HG03159 (cell line): ENCODE results near the gene C2orf74.
A peak's percentile ranks its signal among the peaks of the same experiment; 100 is the strongest.
"Not testable (repeated sequence)": the region's sequence is repeated elsewhere in the genome, so short reads cannot be mapped to it uniquely, and the experiment has no call there.

ENCODE experiments used
- ATAC-seq: cut with Tn5 transposase; IDR thresholded peaks from one replicate; pipeline ENCODE4 v1.9.1; 2021; ENCODE audit warnings: mild to moderate bottlenecking, moderate library complexity; ENCODE audit not compliant: unreplicated experiment

Gene C2orf74

GRCh38 chr2:61172671-61173070 is 10.7 kb downstream of the C2orf74 start:
- ATAC-seq: no peak

DNA sequence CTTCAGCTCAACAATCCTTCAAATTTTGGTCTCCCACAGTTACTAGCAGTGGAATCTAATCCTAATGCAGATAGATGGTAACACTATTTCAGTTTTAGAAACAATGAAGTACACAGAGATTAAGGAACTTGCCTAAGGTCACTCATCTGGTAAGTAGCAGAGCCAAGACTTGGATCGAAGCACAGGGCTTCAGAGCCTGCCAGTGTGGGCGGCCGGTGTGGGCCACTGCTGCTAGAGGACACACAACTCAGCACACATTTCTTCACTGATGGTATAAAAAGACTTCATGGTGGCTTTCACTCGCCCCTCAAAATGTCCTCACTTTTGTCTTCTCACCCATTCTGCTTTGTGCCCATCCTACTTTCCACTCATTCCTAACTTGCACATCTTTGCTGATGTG is 11.1 kb downstream of the C2orf74 start:
- ATAC-seq: no peak

- ATAC-seq: no peak
Measured at GRCh38 chr2:61175036-61175435, 13.0 kb downstream of the C2orf74 start.

- peak; percentile 85 for ATAC-seq
Measured at GRCh38 chr2:61176755-61177726, 15.1 kb downstream of the C2orf74 start.

DNA sequence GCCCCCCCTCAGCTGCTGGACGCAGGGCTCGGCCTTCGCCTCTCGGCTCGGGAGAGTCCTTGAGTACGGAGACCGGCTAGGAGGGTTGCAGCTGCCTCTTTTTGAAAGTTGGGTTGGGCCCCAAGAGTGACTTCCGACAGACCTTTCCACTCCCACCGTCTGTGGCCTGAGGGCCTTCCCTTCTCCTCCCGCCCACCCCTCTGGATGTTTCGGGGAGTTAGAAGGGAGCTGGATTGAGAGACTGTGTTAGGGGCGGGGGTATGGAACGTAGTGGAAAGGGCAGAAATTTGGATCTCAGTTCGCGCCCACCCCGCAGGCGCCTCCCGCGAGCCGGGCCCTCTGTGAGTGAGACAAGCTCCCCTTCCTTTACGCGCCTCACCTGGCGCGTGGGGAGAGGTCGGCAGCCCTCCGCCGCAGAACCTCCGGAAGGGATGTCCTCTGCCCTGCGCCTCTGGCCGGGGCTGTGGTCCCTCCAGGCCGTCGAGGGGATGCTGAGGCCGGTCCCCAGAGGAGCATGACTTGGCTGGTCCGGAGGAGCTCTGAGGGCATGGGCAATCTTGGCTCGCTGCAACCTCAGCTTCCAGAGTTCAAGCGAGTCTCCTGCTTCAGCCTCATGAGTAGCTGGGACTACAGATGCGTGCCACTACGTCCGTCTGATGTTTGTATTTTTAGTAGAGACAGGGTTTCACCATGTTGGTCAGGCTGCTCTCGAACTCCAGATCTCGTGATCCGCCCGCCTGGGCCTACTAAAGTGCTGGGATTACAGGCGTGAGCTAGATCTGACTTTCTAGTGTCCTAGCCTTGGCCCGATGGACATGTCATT is 15.9 kb downstream of the C2orf74 start:
- peak; percentile 32 for ATAC-seq

DNA sequence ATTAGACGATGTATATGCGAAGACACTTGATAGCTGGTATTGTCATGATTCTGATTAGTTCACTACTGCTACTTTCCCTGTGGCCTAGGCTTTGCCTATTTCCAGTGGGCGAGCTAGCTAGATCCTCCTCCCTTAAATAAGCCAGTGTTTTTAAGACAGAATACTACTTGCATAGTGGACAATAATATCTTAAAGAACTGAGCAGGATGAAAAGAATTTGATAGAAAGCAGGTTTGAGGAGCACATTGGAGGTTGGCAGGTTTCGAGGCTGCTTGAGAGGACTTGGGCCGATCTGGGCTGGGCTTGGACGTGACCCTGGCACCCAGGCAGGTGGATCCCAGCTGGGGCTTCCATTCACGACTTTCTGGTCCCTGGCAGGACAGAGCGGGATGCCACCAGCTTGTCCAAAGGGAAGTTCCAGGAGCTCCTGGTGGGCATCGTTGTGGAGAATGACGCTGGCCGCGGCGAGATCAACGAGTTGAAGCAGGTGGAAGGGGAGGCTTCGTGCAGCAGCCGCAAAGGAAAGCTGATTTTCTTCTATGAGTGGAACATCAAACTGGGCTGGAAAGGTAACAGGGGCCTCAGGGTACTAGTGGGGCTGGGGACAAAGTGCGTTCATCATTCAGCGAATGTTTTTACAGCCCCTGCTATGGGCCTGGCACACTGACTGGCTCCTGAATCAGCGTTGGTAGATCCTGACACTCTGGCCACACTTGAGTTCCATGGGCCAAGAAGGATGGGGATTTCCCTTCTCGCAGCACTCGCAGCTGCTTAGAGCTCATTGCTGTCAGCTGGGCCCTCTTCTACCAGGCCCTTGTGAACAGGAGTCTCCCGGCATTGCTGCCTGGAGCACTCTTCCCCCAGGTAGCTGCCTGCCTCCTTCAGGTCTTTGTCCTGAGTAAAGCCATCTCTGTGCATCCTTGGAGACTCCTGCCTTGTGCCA is 16.9 kb downstream of the C2orf74 start:
- ATAC-seq: no peak

GRCh38 chr2:61179701-61180639 is 18.0 kb downstream of the C2orf74 start:
- ATAC-seq: no peak

DNA sequence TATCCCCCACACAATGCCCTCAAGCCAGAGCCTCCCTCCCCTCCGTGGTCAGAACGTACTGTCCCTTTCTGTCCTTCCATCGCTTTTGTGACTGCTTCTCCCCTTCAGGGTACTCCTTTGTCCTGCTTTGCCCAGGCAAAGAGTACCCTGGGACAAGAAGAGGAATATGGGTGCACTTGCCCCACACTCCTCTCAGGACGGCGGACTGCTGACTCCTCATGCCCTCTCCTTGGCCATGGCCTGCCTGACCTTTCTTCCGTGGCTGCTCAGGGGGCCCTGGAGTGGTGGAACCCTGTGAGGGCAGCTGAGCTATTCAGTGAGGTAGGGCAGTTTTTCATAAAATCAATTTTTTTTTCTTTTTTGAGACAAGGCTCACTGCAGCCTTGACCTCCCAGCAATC is 18.7 kb downstream of the C2orf74 start:
- no peak for ATAC-seq

DNA sequence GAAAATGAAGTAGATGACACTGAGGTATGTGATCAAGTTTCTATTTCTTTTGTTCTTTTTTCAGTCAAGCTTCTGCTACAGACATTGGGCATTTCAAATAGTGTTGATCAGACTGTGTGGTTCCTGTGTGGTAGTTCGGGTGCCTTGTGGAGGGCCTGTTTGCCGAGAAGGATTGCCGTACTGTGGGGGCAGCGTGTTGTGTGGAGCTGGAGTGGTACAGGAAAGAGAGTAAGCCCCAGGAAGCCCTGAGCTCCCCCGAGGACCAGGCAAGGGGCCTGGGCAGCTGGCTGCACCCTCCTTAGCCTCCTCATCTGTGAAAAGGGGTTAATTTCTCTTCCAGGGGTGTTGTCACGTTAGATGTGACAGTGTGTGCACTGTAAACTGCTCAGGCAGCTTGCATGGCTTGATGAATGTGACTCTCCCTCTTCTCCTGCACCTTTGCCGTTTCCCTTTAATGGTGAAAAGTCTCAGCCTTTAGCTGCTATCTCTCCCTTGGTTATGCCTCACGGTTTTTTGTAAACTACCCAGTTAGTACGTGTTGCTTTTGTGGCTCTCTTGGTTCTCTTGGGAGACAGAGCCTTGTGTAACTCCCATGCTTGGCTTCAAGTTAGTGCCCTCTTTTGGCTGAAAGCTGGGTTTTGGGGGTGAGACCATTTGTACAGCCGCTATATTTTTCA is 19.5 kb downstream of the C2orf74 start:
- ATAC-seq: no peak

DNA sequence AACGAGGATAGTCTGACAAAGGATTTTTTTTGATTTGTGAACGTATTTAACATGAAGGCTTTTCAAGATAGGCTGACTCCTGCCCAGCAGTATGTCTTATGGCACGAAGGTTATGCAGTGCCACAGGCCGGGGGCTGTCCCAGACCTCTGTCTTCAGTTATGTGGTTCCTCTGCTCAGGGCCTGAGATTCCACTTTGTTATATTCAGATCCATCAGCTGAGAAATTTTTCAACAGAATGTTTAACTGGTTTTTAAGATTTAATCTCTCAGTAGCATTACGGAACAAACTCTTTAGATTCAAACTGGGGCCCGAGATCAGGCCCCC is 20.0 kb downstream of the C2orf74 start:
- ATAC-seq: no peak

GRCh38 chr2:61183795-61184194 is 21.8 kb downstream of the C2orf74 start:
- ATAC-seq: no peak

DNA sequence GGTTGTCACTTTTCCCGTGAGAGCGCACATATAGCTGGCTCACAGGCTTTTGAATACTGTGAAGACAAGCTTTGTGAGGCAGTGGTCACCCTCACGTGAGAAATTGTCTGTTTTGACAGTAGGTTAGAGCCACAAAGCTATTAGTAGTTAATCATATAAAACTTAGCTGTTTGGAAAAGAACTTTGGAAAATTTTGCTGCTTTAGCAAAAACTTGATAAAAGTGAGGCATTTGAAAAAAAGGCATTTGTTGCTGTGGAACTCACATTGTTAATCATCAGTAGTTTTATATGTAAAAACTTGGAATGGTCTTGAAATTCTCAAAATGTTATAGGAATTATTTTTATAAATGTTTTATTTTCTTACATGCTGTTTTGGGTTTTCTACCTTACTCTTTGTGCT is 22.3 kb downstream of the C2orf74 start:
- ATAC-seq: no peak

DNA sequence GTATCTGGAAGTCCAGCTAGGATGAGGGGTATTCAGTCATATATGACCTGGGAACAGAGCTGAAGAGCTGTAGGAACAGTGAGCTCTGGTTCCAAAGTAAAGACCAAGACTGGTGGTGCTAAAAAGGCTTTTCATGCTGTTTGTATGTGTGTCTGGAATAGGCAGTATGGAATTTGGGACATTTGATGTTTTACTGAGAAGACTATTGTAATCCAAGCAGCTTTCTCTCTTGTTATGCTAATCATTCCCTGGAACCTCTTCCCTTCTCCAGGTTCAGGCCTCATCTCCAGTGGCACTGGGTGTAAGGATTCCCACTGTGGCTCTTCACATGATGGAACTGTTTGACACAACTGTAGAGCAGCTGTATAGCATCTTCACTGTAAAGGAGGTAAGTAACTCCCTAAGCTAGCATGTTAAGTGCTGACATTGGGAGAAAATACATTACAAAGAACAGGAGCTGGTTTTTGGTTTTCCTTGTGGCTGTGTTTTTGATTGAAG is 23.3 kb downstream of the C2orf74 start:
- ATAC-seq: no peak

- no peak for ATAC-seq
Measured at GRCh38 chr2:61187085-61187484, 25.1 kb downstream of the C2orf74 start.

DNA sequence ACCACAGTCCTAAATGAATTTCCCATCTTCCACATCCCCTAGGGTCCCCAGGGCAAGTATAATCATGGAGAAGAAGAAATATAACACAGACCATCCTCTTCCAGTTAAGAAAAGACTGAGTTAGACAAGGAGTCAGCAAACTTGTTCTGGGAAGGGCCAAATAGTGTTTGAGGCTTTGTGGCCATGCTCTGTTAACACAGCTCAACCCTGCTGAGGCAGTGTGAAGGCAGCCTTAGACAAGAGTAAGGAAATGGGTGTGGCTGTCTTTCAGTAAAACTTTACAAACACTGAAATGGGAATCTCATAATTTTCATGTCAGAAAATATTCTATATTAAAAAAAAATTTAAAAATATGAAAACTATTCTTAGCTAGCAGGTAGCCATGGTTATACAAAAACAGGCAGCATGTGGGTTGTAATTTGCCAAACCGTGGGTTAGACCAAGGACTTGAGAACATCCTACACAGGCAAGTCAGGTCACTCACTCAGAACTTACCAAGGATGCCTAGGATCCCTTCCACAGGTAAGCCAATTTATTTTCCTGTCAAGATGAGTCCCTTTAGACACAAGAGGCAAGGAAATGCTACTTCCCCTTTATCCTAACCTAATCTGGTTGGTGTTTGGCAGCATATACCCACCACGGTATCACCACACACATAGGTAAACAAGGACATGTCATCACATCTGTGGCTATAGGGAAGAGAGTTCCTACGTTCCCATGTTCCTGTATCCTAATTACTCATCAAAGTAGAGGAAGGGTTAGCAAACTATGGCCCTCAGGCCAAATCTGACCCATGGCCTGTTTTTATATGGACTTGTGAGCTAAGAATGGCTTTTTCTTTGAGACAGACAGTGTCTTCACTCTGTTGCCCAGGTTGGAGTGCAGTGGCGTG is 31.9 kb downstream of the C2orf74 start:
- no peak for ATAC-seq

DNA sequence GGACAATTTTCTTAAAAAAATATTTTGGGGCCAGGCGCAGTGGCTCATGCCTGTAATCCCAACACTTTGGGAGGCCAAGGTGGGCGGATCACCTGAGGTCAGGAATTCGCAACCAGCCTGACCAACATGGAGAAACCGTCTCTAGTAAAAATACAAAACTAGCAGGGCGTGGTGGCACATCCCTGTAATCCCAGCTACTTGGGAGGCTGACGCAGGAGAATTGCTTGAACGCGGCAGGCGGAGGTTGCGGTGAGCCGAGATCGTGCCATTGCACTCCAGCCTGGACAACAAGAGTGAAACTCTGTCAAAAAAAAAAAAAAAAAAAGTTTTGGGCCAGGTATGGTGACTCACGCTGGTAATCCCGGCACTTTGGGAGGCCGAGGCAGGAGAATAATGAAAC is 32.7 kb downstream of the C2orf74 start:
- ATAC-seq: not testable (repeated sequence)

DNA sequence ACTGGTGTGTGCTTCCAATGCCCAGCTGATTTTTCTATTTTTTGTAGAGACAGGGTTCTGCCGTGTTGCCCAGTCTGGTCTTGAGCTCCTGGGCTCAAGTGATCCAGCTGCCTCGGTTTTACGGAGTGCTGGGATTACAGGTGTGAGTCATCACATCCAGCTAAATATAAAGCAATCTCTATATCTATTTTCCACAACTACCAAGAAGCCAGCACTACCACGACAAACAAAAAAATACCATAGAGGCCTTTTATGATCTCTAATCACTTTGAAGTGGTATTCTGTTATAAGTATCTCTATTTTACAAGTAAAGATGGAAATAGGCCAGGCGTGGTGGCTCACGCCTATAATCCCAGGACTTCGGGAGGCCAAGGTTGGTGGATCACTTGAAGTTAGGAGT is 34.7 kb downstream of the C2orf74 start:
- ATAC-seq: no peak

- no peak for ATAC-seq
Measured at GRCh38 chr2:61205132-61205531, 43.1 kb downstream of the C2orf74 start.
